ENCODE data around the gene CEP89. TPM values are rescaled to one million over a fixed set of nuclear protein-coding genes. Genes with fewer than 3 reads are reported as not detected.

The CEP89 gene
- total RNA-seq, 1 experiment from 2014 or later, result 39.9 TPM

GRCh38 chr19:32917616-32917996 is 54.2 kb downstream of the CEP89 start:
- H3K36me3 ChIP-seq (ENCODE audit: control insufficient read depth, insufficient read depth, low read length), result no peaks in the 10 kb centered on the region
- H3K4me1 ChIP-seq (ENCODE audit: control insufficient read depth, insufficient read depth, low read length), result no peaks in the 10 kb centered on the region
- DNase-seq (ENCODE audit: low read depth, low spot score) (no peak), ATAC-seq (no peak)
- H3K27ac ChIP-seq (ENCODE audit: low read length), result no peak overlapping the region
- intact Hi-C loops (cut with micrococcal nuclease; ENCODE audit: unreplicated experiment) (no loop called here), in situ Hi-C loops (cut with HindIII; ENCODE audit: low pct_unique_long_range_greater_than_20kb, low sequenced_read_pairs) (no loop called here)
- no peaks in the 10 kb centered on the region for H3K9me3 ChIP-seq (ENCODE audit: control insufficient read depth, insufficient read depth, low read depth, low read length)
- H3K4me3 ChIP-seq (ENCODE audit: low read depth in 2 of 2, low read length in 2 of 2), result no peak overlapping the region
- H3K27me3 ChIP-seq (ENCODE audit: control insufficient read depth, insufficient read depth, low read length), result no peaks in the 10 kb centered on the region
- CTCF ChIA-PET, result no interaction called here
- no peak for TF ChIP-seq TCF7L2 (IDR thresholded peaks at IDR 0.05; ENCODE audit: low read depth, low read length)
- no peak for TF ChIP-seq SIN3A (IDR thresholded peaks at IDR 0.05; ENCODE audit: borderline replicate concordance, insufficient read depth, low read depth, low read length)
- no peak for TF ChIP-seq CTCF (IDR thresholded peaks at IDR 0.05)
- POLR2A ChIA-PET, result no interaction called here
- no TSS peak for BruUV-seq (replicated peaks)

- no peak overlapping the region for H3K27ac ChIP-seq (ENCODE audit: low read length)
- no TSS peak for BruUV-seq (replicated peaks)
- H3K36me3 ChIP-seq (ENCODE audit: control insufficient read depth, insufficient read depth, low read length), result no peaks in the 10 kb centered on the region
- in situ Hi-C loops (cut with HindIII; ENCODE audit: low pct_unique_long_range_greater_than_20kb, low sequenced_read_pairs) (no loop called here), intact Hi-C loops (cut with micrococcal nuclease; ENCODE audit: unreplicated experiment) (no loop called here)
- ATAC-seq (no peak), DNase-seq (ENCODE audit: low read depth, low spot score) (no peak)
- TF ChIP-seq SIN3A (IDR thresholded peaks at IDR 0.05; ENCODE audit: borderline replicate concordance, insufficient read depth, low read depth, low read length) (no peak), TCF7L2 (IDR thresholded peaks at IDR 0.05; ENCODE audit: low read depth, low read length) (no peak), CTCF (IDR thresholded peaks at IDR 0.05) (no peak), REST (IDR thresholded peaks at IDR 0.05; ENCODE audit: insufficient read depth in 1 of 2, low read depth in 2 of 2, low read length in 1 of 2) (no peak), POLR2AphosphoS5 (IDR thresholded peaks at IDR 0.05; ENCODE audit: low read depth, low read length) (no peak)
- H3K27me3 ChIP-seq (ENCODE audit: control insufficient read depth, insufficient read depth, low read length), result no peaks in the 10 kb centered on the region
- POLR2A ChIA-PET, result no interaction called here
- CTCF ChIA-PET, result no interaction called here
- H3K4me1 ChIP-seq (ENCODE audit: control insufficient read depth, insufficient read depth, low read length), result no peaks in the 10 kb centered on the region
- no peaks in the 10 kb centered on the region for H3K9me3 ChIP-seq (ENCODE audit: control insufficient read depth, insufficient read depth, low read depth, low read length)
- H3K4me3 ChIP-seq (ENCODE audit: low read depth in 2 of 2, low read length in 2 of 2), result no peak overlapping the region
These were observed 54.7 kb downstream of the CEP89 start for GRCh38 chr19:32916969-32917615.
